OCI-LY3 (cell line): Measurements from ENCODE around the gene NEK5.

Source experiments
- H2AFZ ChIP-seq: fragments of 200-600, 300-600 bp; shearing (Covaris generic); 2 replicates; pipeline ENCODE4 v1.6.0; 2014; ENCODE audit warnings: antibody characterized with exemption, low read depth, low read length
- H3K27ac ChIP-seq: fragments of 200-600, 300-600 bp; sonication (generic); 2 replicates; pipeline ENCODE4 v1.5.1; 2014; ENCODE audit warnings: mild to moderate bottlenecking, low read length, moderate library complexity, mixed read lengths
- H3K27me3 ChIP-seq: fragments of 200-600, 300-600 bp; sonication (generic); 2 replicates; pipeline ENCODE4 v1.6.1; 2014; ENCODE audit warnings: low read depth, low read length, mixed read lengths
- H3K36me3 ChIP-seq: fragments of 200-600, 300-600 bp; sonication (generic); replicated peaks from 2 replicates; pipeline ENCODE3; 2014; ENCODE audit warnings: low read depth, low read length, mixed read lengths
- H3K4me1 ChIP-seq: fragments of 300-600, 200-600 bp; sonication (generic); 2 replicates; pipeline ENCODE4 v1.6.1; 2014; ENCODE audit warnings: low read length, mixed read lengths
- H3K4me2 ChIP-seq: fragments of 200-600, 300-600 bp; sonication (generic); 2 replicates; pipeline ENCODE4 v1.6.1; 2014; ENCODE audit warnings: low read length, mixed read lengths
- H3K4me3 ChIP-seq: fragments of 300-600, 200-600 bp; sonication (generic); 2 replicates; pipeline ENCODE4 v1.5.1; 2014; ENCODE audit warnings: antibody characterized with exemption, mild to moderate bottlenecking, low read length, moderate library complexity
- H3K79me2 ChIP-seq: fragments of 300-600, 200-600 bp; shearing (Covaris generic); 2 replicates; pipeline ENCODE4 v1.6.1; 2014; ENCODE audit warnings: mild to moderate bottlenecking, low read length, mixed read lengths
- H3K9ac ChIP-seq: fragments of 300-600, 200-600 bp; shearing (Covaris generic); 2 replicates; pipeline ENCODE4 v1.6.0; 2014; ENCODE audit warnings: mild to moderate bottlenecking, low read length, moderate library complexity
- H3K9me3 ChIP-seq: fragments of 200-600, 300-600 bp; shearing (Covaris generic); 2 replicates; pipeline ENCODE4 v1.6.1; 2014; ENCODE audit warnings: low read length, mixed read lengths; ENCODE audit not compliant: insufficient read depth
- H4K20me1 ChIP-seq: fragments of 200-600, 300-600 bp; sonication (generic); 2 replicates; pipeline ENCODE4 v1.6.1; 2016; ENCODE audit warnings: low read length, mixed read lengths; ENCODE audit not compliant: insufficient read depth
- CTCF ChIP-seq: fragments of 200-600, 300-600 bp; sonication (generic); IDR thresholded peaks from 2 replicates; pipeline ENCODE4 v1.5.1; 2014; ENCODE audit warnings: antibody characterized with exemption, low read length, low read depth
- EZH2phosphoT487 ChIP-seq: fragments of 200-600 bp; shearing (Covaris generic); IDR thresholded peaks from 2 replicates; pipeline ENCODE4 v1.6.1; 2018; ENCODE audit warnings: antibody characterized with exemption, mixed run types, low read depth

NEK5 gene

GRCh38 chr13:52162279-52163101 is 33.6 kb upstream of the NEK5 start:
- Histone ChIP-seq H3K79me2 (peaks cover 8% of the 10 kb centered on the region; the same call in 1 of the 2 replicates), H3K4me1 (peaks cover 12% of the 10 kb centered on the region), H3K4me2 (no peak overlapping the region), H3K27ac (no peak overlapping the region), H3K9me3 (no peaks in the 10 kb centered on the region), H3K9ac (no peak overlapping the region), H3K27me3 (no peaks in the 10 kb centered on the region), H3K4me3 (no peak overlapping the region), H4K20me1 (no peaks in the 10 kb centered on the region), H2AFZ (no peak overlapping the region), H3K36me3 (no peaks in the 10 kb centered on the region)
- TF ChIP-seq CTCF, result no peak
- TF ChIP-seq EZH2phosphoT487, result no peak

- H3K4me1 ChIP-seq, result peaks cover 12% of the 10 kb centered on the region
- H3K9me3 ChIP-seq, result no peaks in the 10 kb centered on the region
- no peak overlapping the region for H3K4me3 ChIP-seq
- no peaks in the 10 kb centered on the region for H4K20me1 ChIP-seq
- H3K9ac ChIP-seq, result no peak overlapping the region
- H3K79me2 ChIP-seq, result peaks cover 8% of the 10 kb centered on the region; the same call in 1 of the 2 replicates
- no peak overlapping the region for H3K4me2 ChIP-seq
- no peak overlapping the region for H2AFZ ChIP-seq
- no peak overlapping the region for H3K27ac ChIP-seq
- H3K27me3 ChIP-seq, result no peaks in the 10 kb centered on the region
- no peak for TF ChIP-seq EZH2phosphoT487
- no peak for TF ChIP-seq CTCF
- no peaks in the 10 kb centered on the region for H3K36me3 ChIP-seq
Observed at GRCh38 chr13:52161181-52161646, 32.3 kb upstream of the NEK5 start.

- Histone ChIP-seq H3K27me3 (no peaks in the 10 kb centered on the region), H3K4me2 (no peak overlapping the region), H4K20me1 (no peaks in the 10 kb centered on the region), H3K9me3 (no peaks in the 10 kb centered on the region), H3K4me1 (peaks cover 12% of the 10 kb centered on the region), H3K4me3 (no peak overlapping the region), H3K27ac (no peak overlapping the region), H3K9ac (no peak overlapping the region), H3K79me2 (peaks cover 8% of the 10 kb centered on the region; the same call in 1 of the 2 replicates), H2AFZ (no peak overlapping the region), H3K36me3 (no peaks in the 10 kb centered on the region)
- TF ChIP-seq CTCF, result no peak
- no peak for TF ChIP-seq EZH2phosphoT487
Observed at GRCh38 chr13:52160506-52160905, 31.6 kb upstream of the NEK5 start.

- Histone ChIP-seq H3K4me3 (peak overlapping the region; percentile 91; the same call in 1 of the 2 replicates), H3K27me3 (no peaks in the 10 kb centered on the region), H3K9ac (peak overlapping the region; percentile 82; the same call in 1 of the 2 replicates), H4K20me1 (no peaks in the 10 kb centered on the region), H3K4me2 (peak overlapping the region; percentile 80), H3K79me2 (peaks cover 8% of the 10 kb centered on the region; the same call in 1 of the 2 replicates), H3K9me3 (no peaks in the 10 kb centered on the region), H3K4me1 (peaks cover 12% of the 10 kb centered on the region), H2AFZ (peak overlapping the region; percentile 85), H3K36me3 (no peaks in the 10 kb centered on the region), H3K27ac (no peak overlapping the region)
- TF ChIP-seq EZH2phosphoT487 (no peak), CTCF (no peak)
Observed at GRCh38 chr13:52160053-52160452, 31.2 kb upstream of the NEK5 start.
